Forelimb muscle (tissue), 1 donor: ENCODE data around the gene PUS7L. TPM values are rescaled to one million over a fixed set of nuclear protein-coding genes. Genes with fewer than 3 reads are reported as not detected.
"Not testable (repeated sequence)": the region's sequence is repeated elsewhere in the genome, so short reads cannot be mapped to it uniquely, and the experiment has no call there.

ENCODE experiments used
- DNase-seq: peaks from one replicate; pipeline ENCODE4 v3.0.0-alpha.2; 2013; ENCODE audit warnings: low read depth
- polyA plus RNA-seq: library from polyadenylated mRNA; unstranded; fragments of 120-200 nt; gene quantifications from one replicate; pipeline ENCODE4 v1.2.1, GENCODE V29; 2013; ENCODE audit not compliant: insufficient read length

PUS7L gene
- polyA plus RNA-seq, 1 donor, result 7.0 TPM

GRCh38 chr12:43750814-43751213 is 7.8 kb downstream of the PUS7L start:
- DNase-seq, result no peak

- DNase-seq, result no peak
These were observed 9.6 kb downstream of the PUS7L start for GRCh38 chr12:43749016-43749415.

GRCh38 chr12:43744826-43745225 is 13.8 kb downstream of the PUS7L start:
- no peak for DNase-seq

GRCh38 chr12:43742106-43742505 is 16.5 kb downstream of the PUS7L start:
- DNase-seq, result no peak

GRCh38 chr12:43740511-43741100 is 18.0 kb downstream of the PUS7L start:
- DNase-seq, result no peak

DNA sequence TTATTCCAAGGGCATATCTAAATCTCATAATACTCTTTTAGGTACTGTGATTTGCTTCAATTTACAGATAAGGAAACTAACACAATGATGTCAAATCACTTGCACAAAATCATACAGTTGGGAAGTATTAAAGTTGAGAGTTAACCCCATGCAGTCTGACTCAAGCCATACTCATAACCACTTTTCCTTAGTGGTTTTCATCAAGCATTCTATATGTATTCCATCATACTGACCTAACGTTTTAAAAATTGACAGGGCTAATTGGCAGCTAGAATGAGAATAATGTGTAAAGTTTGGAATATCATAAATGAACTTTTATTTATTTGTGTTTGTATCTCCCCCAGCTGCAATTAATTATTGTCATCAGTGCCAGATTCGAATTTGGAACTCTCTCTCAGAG is 20.9 kb downstream of the PUS7L start:
- DNase-seq, result no peak

- DNase-seq, result no peak
These were observed 21.6 kb downstream of the PUS7L start for GRCh38 chr12:43736927-43737440.

DNA sequence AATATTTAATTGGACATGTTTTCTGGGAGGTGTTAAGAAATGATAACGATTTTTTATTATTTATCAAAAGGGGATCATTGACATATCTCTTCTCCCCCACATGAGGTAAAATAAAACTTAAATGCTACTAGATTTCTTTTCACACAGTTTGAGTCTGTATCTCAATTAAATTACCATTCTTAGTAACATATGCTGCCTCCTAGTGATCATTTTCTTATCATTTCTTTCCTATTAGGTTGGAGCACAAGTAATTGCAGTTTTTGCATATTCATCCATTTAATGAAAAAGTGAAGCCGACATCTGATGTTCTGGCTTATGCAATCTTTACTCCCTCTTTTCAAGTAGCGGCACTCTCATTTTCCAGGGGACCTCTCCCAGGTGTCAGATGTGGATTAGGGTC is 24.9 kb downstream of the PUS7L start:
- no peak for DNase-seq

DNA sequence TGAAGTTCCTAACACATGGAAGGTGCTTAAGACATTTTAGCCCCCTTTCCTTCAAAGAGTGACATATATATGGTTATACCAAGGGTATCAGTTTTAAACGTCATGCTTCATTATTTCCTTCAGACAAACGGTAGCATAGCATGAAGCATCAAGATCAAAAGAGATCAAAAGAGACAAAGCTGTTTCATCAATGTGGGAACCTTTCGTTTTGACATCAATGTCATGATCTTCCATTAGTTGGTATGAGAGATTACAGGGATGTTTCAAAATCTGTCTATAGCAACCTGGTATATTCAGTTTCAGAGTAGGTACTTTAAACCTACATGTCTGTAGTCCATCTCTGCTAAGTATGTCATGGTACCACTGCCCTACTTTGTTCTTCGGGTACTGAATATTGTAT is 28.3 kb downstream of the PUS7L start:
- no peak for DNase-seq

GRCh38 chr12:43728698-43729097 is 29.9 kb downstream of the PUS7L start:
- no peak for DNase-seq

- no peak for DNase-seq
These were observed 30.5 kb downstream of the PUS7L start for GRCh38 chr12:43728117-43728516.

DNA sequence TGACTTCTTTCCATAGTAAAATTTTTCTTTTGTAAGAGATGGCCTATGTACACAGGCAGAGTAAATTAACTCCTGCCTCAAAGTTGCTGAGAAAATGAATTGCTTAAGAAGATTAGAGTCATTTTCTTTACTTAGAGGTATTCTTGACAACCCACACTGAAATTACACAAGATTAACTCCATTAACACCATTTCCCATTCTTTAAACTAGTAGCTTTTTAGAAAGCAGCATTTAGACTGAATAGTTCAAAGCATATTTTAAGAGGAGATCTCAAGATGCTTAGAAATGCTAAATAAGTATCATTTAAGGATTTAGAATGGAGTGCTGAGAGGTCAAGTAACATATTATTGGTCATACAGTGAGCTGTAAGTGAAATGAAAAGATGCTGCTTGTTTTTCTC is 35.5 kb downstream of the PUS7L start:
- DNase-seq, result no peak

- DNase-seq, result no peak
These were observed 36.0 kb downstream of the PUS7L start for GRCh38 chr12:43722621-43723020.

DNA sequence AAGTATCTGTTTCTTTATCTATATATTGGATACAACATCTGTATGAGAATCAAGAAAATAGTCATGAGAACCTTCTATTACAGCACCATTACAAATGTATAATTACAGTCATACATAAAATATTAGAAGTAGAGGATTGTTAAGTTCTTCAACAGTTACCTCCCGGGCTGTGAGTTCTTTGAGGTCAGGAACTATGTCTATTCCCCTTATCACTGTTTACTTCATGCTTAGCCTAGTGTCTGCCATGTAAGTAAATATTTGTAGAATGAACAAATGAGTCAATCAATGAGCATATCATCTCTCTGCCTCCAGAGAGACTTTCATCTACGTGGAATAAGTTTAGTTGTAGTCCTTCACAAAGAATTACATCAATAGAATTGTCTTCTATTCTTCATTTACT is 47.2 kb downstream of the PUS7L start:
- DNase-seq, result no peak

DNA sequence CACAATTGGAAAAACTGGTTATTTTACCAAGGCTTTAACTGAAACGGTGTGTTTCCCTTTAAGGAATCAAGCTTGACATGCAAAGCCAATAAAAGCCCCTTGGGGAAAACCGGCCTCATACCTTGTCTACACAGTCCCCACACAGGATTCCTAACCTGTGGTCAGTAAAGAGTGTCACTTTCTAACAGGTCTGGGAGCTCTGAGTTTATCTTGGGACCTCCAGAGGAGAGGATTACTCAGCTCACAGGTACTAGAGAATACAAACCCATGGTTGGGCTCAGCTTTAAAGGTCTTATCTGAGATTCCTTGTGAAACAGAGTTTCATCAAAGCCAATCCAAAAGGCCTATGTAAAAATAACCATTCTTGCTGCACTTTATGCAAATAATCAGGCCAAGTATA is 54.8 kb downstream of the PUS7L start:
- not testable (repeated sequence) for DNase-seq

GRCh38 chr12:43701194-43701593 is 57.4 kb downstream of the PUS7L start:
- DNase-seq, result not testable (repeated sequence)

DNA sequence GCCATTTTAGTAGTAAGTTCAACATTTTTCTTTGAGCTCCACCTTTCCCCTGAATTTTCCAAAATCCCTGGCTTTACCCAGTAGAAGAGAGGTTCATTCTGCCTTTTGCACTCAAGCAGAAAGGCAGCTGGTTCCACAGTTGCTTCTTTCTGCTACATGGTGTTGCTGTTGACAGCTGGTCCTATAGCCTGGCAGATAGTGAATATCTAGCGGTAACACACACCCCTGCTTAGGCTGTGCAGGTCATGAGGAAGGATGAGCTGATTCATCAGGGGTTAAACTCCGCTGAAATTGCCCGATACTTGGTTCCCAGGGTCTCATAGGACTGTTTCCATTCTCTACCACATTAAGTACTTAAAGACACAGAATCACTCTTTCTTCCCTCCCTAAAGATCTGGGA is 62.4 kb downstream of the PUS7L start:
- DNase-seq, result no peak

DNA sequence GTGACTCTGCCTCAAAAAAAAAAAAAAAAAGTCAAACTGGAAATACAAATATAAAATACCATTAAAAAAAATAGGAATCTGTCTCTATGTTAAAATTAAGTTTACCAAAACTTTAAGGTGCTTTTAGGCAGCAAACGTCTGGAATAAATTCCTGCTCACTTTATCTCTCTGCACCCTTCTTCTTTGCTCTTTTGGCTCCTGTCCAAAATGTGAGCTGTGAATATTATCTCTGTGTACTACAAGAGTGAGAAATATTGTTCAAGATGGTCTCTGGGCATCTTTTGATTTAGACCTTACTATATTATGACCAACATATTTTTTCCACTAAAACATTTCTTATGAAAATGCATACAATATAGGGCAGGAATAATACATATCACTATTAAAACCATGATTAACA is 63.7 kb downstream of the PUS7L start:
- no peak for DNase-seq

DNA sequence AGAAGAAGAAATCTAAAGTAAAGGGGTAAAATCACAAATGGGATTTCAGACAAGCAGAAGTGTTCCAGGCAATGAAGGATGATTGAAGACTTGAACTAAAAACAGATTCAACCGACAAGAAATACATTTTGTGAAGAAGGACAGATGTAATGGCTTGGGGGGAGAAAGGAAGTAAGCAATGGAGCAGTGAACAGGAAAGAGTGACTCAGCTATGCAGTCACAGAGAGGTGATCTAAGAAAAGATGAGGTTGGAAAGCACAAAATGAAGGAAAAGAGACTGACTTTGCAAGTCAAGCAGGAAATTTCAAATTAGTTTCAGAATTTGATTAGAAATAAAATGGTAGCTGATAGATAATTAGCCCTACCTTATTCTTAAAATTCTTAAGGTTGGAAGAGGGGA is 66.5 kb downstream of the PUS7L start:
- DNase-seq, result no peak

DNA sequence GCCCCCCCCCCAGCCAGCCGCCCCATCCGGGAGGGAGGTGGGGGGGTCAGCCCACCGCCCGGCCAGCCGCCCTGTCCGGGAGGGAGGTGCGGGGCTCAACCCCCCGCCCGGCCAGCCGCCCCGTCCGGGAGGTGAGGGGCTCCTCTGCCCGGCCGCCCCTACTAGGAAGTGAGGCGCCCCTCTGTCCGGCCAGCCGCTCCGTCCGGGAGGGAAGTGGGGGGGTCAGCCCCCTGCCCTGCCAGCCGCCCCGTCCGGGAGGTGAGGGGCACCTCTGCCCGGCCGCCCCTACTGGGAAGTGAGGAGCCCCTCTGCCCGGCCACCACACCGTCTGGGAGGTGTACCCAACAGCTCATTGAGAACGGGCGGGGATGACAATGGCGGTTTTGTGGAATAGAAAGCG is 73.1 kb downstream of the PUS7L start:
- not testable (repeated sequence) for DNase-seq

DNA sequence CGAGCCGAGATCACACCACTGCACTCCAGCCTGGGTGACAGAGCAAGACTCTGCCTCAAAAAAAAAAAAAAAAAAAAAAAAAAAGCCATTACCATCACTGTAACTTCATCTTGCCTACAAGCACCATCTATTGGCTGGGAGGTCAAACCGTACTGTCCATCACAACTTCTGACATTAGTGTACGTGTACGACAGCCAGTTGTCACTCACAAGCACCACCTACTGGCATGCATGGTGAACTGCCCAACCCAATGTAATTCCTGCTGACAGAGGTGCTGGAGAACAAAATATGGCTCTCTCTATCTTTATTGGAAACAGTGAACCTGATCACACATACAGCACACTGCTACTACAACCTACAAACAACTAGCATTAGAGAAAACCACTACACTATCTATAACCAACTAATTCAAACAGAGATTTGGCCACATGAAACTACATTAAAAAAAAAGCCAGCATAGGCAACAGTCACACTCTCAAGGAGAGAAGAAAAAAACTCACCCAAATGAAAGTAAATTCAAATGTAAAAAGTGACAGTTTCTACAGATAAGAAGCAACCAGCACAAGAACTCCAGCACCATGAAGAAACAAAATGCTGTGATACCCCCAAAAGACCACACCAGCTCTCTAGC is 82.3 kb downstream of the PUS7L start:
- no peak for DNase-seq

DNA sequence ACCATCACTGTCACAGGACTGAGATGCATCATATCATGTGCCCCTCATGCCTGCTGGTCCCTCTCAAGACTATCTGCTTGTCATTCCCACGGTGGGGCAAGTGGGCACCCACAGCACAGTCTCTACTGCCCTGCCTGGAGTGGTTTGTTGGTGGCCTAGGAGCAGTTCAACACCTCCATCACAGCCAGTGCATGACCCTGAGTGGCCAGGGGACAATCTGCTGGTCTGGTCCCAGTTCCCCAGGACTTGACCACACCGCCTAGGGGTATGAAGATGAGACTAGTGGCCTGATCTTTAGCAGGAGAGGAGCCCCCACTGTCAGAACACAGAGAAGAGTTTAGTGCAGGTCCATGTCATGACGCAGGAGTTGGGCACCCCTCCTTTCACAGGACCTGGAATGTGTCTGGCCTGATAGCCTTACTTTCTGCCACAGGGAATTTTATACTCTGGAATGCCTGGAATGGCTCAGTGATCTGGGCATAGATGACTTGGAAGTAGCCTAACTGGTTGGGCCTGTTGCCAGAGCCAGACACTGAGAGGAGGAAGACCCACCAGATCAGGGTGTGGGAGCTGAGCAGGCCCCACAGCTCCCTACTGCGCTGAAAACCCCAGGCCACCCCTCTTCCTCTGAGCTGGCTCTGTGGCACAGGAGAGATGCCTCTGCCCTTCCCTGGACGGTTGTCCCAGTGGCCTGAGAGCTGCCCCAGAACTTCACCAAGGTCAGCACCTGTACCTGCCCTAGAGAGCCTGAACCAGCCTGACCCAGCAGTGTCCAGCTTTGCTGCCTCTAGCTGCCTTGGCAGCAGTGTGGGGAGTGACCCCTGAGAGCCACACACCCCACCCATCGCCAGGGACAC is 83.3 kb downstream of the PUS7L start:
- no peak for DNase-seq

DNA sequence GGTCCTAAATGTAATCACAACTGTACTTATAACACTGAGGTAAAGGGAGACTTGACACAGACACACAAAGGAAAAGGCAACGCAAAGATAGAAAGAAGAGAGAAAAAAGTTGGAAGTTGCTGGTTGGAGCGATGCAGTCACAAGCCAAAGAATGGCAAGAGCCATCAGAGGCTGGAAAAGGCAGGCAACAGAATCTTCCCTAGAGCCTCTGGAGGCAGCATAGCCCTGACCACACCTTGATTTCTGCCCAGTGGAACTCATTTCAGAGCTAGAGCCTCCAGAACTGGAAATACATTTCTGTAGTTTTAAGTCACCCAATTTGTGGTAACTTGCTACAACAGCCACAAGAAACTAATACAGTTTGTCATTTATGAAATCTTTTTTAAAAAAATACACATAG is 89.2 kb downstream of the PUS7L start:
- no peak for DNase-seq
